ENCODE measurements around the gene SUPT3H.
"Not testable (repeated sequence)": the region's sequence is repeated elsewhere in the genome, so short reads cannot be mapped to it uniquely, and the experiment has no call there.

SUPT3H gene

GRCh38 chr6:45104429-45104828 lies 273.3 kb downstream of the SUPT3H start:
- DNase-seq = no peak

- DNase-seq = no peak
These were observed 279.5 kb downstream of the SUPT3H start for GRCh38 chr6:45098256-45098655.

- no peak for DNase-seq
These were observed 282.9 kb downstream of the SUPT3H start for GRCh38 chr6:45094831-45095230.

GRCh38 chr6:45092135-45092534 lies 285.6 kb downstream of the SUPT3H start:
- no peak for DNase-seq

- DNase-seq = no peak
These were observed 291.2 kb downstream of the SUPT3H start for GRCh38 chr6:45086360-45087084.

- peak; percentile 14 for DNase-seq
These were observed 293.5 kb downstream of the SUPT3H start for GRCh38 chr6:45084257-45084656.

- DNase-seq = no peak
These were observed 295.6 kb downstream of the SUPT3H start for GRCh38 chr6:45082091-45082490.

GRCh38 chr6:45081634-45082033 lies 296.1 kb downstream of the SUPT3H start:
- DNase-seq = no peak

- DNase-seq = no peak
These were observed 299.3 kb downstream of the SUPT3H start for GRCh38 chr6:45078432-45078831.

- no peak for DNase-seq
These were observed 301.4 kb downstream of the SUPT3H start for GRCh38 chr6:45076217-45076930.

GRCh38 chr6:45075246-45075645 lies 302.5 kb downstream of the SUPT3H start:
- no peak for DNase-seq

- no peak for DNase-seq
These were observed 303.3 kb downstream of the SUPT3H start for GRCh38 chr6:45074439-45074838.

GRCh38 chr6:45073771-45074170 lies 304.0 kb downstream of the SUPT3H start:
- DNase-seq = no peak

- no peak for DNase-seq
These were observed 305.1 kb downstream of the SUPT3H start for GRCh38 chr6:45072673-45073072.

- DNase-seq = no peak
These were observed 305.7 kb downstream of the SUPT3H start for GRCh38 chr6:45072016-45072415.

- no peak for DNase-seq
These were observed 308.6 kb downstream of the SUPT3H start for GRCh38 chr6:45069091-45069490.

- DNase-seq = not testable (repeated sequence)
These were observed 310.3 kb downstream of the SUPT3H start for GRCh38 chr6:45067446-45067845.

GRCh38 chr6:45062659-45063058 lies 315.1 kb downstream of the SUPT3H start:
- DNase-seq = peak; percentile 29

- no peak for DNase-seq
These were observed 320.0 kb downstream of the SUPT3H start for GRCh38 chr6:45057711-45058110.

- DNase-seq = peak; percentile 21
These were observed 323.1 kb downstream of the SUPT3H start for GRCh38 chr6:45054610-45055009.

- no peak for DNase-seq
These were observed 325.4 kb downstream of the SUPT3H start for GRCh38 chr6:45052325-45052724.

GRCh38 chr6:45049188-45049843 lies 328.4 kb downstream of the SUPT3H start:
- peak; percentile 10 for DNase-seq

- no peak for DNase-seq
These were observed 330.2 kb downstream of the SUPT3H start for GRCh38 chr6:45047573-45047972.

- DNase-seq = no peak
These were observed 332.5 kb downstream of the SUPT3H start for GRCh38 chr6:45045253-45045601.

Measured in CD4-positive, alpha-beta T cell treated with Interleukin-17A for 1 hour (primary cell).